GM18508 (cell line): ENCODE data around the gene ACTL7A.

Experiments
- ATAC-seq: cut with Tn5 transposase; IDR thresholded peaks from one replicate; pipeline ENCODE4 v1.9.1; 2021; ENCODE audit warnings: moderate number of reproducible peaks; ENCODE audit not compliant: insufficient read depth, unreplicated experiment

Gene ACTL7A

GRCh38 chr9:108910914-108911313, 48.8 kb downstream of the ACTL7A start:
- no peak for ATAC-seq

GRCh38 chr9:108911820-108912219, 49.8 kb downstream of the ACTL7A start:
- ATAC-seq = no peak
